Ramos (cell line): ENCODE data around the gene ELMO1.

Source experiments
- in situ Hi-C: fragments of 300-500 bp; cut with MboI; formaldehyde crosslinking; loops from one replicate; pipeline ENCODE4 v1.14.3; 2022; ENCODE audit warnings: low sequenced_read_pairs; ENCODE audit not compliant: unreplicated experiment

The ELMO1 gene

GRCh38 chr7:37475646-37476045 lies 27.0 kb upstream of the ELMO1 start:
- in situ Hi-C loops = no loop called here

- in situ Hi-C loops = no loop called here
Observed at GRCh38 chr7:37471619-37472018, 23.0 kb upstream of the ELMO1 start.

- in situ Hi-C loops = no loop called here
Observed at GRCh38 chr7:37467002-37467401, 18.3 kb upstream of the ELMO1 start.

- in situ Hi-C loops = no loop called here
Observed at GRCh38 chr7:37462138-37462537, 13.5 kb upstream of the ELMO1 start.

GRCh38 chr7:37455081-37455480 lies 6.4 kb upstream of the ELMO1 start:
- in situ Hi-C loops = no loop called here

- in situ Hi-C loops = no loop called here
Observed at GRCh38 chr7:37452346-37452745, 3.7 kb upstream of the ELMO1 start.

GRCh38 chr7:37450035-37450434 lies 1.4 kb upstream of the ELMO1 start:
- in situ Hi-C loops = no loop called here

GRCh38 chr7:37449621-37450020 lies 957 bp upstream of the ELMO1 start:
- in situ Hi-C loops = no loop called here

- in situ Hi-C loops = no loop called here
Observed at GRCh38 chr7:37448011-37448635, 541 bp downstream of the ELMO1 start.

GRCh38 chr7:37446371-37446770 lies 2.3 kb downstream of the ELMO1 start:
- in situ Hi-C loops = no loop called here

- in situ Hi-C loops = no loop called here
Observed at GRCh38 chr7:37445790-37446189, 2.9 kb downstream of the ELMO1 start.

GRCh38 chr7:37445064-37445723 lies 3.5 kb downstream of the ELMO1 start:
- in situ Hi-C loops = no loop called here

GRCh38 chr7:37443627-37444026 lies 5.0 kb downstream of the ELMO1 start:
- in situ Hi-C loops = no loop called here

- in situ Hi-C loops = no loop called here
Observed at GRCh38 chr7:37442268-37442667, 6.4 kb downstream of the ELMO1 start.

GRCh38 chr7:37441816-37442215 lies 6.8 kb downstream of the ELMO1 start:
- in situ Hi-C loops = no loop called here

GRCh38 chr7:37441386-37441760 lies 7.3 kb downstream of the ELMO1 start:
- in situ Hi-C loops = no loop called here

GRCh38 chr7:37440738-37441385 lies 7.8 kb downstream of the ELMO1 start:
- in situ Hi-C loops = no loop called here

- in situ Hi-C loops = no loop called here
Observed at GRCh38 chr7:37439653-37440026, 9.0 kb downstream of the ELMO1 start.

GRCh38 chr7:37438906-37439652 lies 9.6 kb downstream of the ELMO1 start:
- in situ Hi-C loops = no loop called here

GRCh38 chr7:37435156-37435855 lies 13.4 kb downstream of the ELMO1 start:
- in situ Hi-C loops = no loop called here

GRCh38 chr7:37434529-37434928 lies 14.1 kb downstream of the ELMO1 start:
- in situ Hi-C loops = no loop called here
